Lower leg skin (tissue), 4 donors: Measurements from ENCODE around the gene ATP9A. TPM values are rescaled to one million over a fixed set of nuclear protein-coding genes. Genes with fewer than 3 reads are reported as not detected.

Source experiments
- DNase-seq, 2 donors: peaks; one replicate each; pipeline ENCODE4 v3.0.0-alpha.2; 2019; ENCODE audit warnings: low spot score in 2 of 2
- H3K4me3 ChIP-seq: fragments of 200-600 bp; sonication (generic); 2 replicates; pipeline ENCODE4 v1.5.1; 2017; ENCODE audit warnings: mild to moderate bottlenecking, low read depth; ENCODE audit not compliant: poor library complexity, severe bottlenecking
- CTCF ChIP-seq, 3 donors: fragments of 450-650 bp; IDR thresholded peaks; one replicate each; pipeline ENCODE4 v1.5.1; 2016; ENCODE audit warnings: antibody characterized with exemption in 3 of 3, mild to moderate bottlenecking in 3 of 3, moderate library complexity in 2 of 3
- POLR2A ChIP-seq, 2 donors: fragments of 450-650 bp; IDR thresholded peaks; one replicate each; pipeline ENCODE4 v1.6.1; 2016 to 2017; ENCODE audit warnings: antibody characterized with exemption in 2 of 2, mild to moderate bottlenecking in 1 of 2, moderate library complexity in 1 of 2
- whole genome bisulfite sequencing, 2 donors: methylation state at CpG; one replicate each; pipeline ENCODE4 v1.1.5; 2018; 5-methylcytosine and 5-hydroxymethylcytosine counted together
- intact Hi-C: fragments of 100-400 bp; cut with DNase I; formaldehyde crosslinking; loops from one replicate; pipeline ENCODE4 v1.15.0; 2023; ENCODE audit warnings: low total_unique reads
- total RNA-seq, 4 donors: library from RNA; depleted of rRNA; stranded (reverse); fragments of >200 nt; gene quantifications; one replicate each; pipeline ENCODE4 v1.1.0, GENCODE V29; 2016

Gene ATP9A
- total RNA-seq, 4 donors from 2014 or later = 14.1 to 23.6 (median 16.1) TPM

DNA sequence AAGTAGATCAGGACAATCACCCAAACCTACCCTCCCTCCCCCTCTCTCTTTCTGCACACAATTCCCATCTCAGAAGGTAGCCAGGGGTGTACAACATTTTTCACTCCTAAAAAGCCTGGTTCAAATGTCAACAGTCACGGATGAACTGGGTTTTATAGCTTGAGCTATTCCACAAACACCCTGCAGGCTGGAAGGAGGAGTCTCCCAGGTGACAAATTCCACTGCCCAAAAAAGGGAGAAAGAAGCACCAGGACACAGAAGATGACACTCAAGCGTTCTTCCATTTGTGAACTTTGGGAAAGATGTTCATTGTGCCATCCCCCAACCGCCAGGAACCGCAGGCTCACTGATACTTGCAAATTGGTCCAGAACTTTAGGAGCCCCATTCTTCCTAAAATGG, 114.1 kb downstream of the ATP9A start:
- WGBS, 2 donors = 91 to 92% methylated on average over 4 of the region's 4 CpGs

DNA sequence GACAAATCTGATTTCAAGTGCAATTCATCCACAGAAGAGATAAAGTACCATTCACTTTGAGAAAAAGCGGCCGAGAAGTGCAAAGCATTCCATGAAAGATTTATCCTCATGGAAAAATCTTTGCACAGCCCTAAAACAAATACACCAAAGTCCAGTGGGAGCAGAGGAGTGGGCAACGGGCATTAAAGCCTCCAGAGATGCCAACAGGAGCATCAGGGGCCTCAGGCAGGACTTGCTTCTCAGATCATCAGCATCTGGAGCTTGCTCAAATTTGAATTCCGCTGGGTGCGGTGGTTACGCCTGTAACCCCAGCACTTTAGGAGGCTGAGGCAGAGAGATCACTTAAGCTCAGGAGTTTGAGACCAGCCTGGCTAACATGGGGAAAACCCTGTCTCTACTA, 115.0 kb downstream of the ATP9A start:
- TF ChIP-seq POLR2A (IDR thresholded peaks at IDR 0.05) = no peak
- TF ChIP-seq CTCF (IDR thresholded peaks at IDR 0.05) = no peak
- WGBS, 2 donors = 90 to 93% methylated on average over 6 of the region's 6 CpGs
- DNase-seq = no peak
- no peak overlapping the region for H3K4me3 ChIP-seq
- intact Hi-C loops = no loop called here

More for the DNA sequence above, 114.1 kb downstream of the ATP9A start:
- no peak for TF ChIP-seq POLR2A (IDR thresholded peaks at IDR 0.05)
- no peak for TF ChIP-seq CTCF (IDR thresholded peaks at IDR 0.05)
- no peak overlapping the region for H3K4me3 ChIP-seq
- DNase-seq = no peak
- intact Hi-C loops = no loop called here

- 67 to 71% methylated on average over 12 of the region's 12 CpGs for WGBS, 2 donors
- intact Hi-C loops = no loop called here
- TF ChIP-seq CTCF (IDR thresholded peaks at IDR 0.05) = no peak
- TF ChIP-seq POLR2A (IDR thresholded peaks at IDR 0.05) = no peak
- no peak for DNase-seq
- H3K4me3 ChIP-seq = no peak overlapping the region
Observed at GRCh38 chr20:51651921-51652549, 116.2 kb downstream of the ATP9A start.

DNA sequence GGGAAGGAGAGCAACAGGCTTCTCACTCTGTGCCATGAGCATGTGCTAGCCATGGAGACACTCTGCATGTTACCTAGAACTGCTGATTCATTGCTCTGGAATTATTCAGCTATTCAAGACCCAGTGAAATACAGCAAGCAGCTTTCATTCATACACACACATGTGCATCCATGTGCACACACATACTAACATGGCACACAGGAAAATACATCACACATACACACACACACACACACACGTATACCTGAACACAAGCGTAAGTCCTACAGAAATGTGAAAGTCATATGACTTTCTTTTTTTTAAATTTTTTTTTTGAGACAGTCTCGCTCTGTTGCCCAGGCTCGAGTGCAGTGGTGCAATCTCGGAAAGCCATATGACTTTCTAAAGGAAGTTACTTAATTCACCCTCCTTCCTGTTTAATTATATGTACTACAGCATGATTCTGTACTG, 117.5 kb downstream of the ATP9A start:
- TF ChIP-seq CTCF (IDR thresholded peaks at IDR 0.05) = no peak
- no peak for TF ChIP-seq POLR2A (IDR thresholded peaks at IDR 0.05)
- DNase-seq = no peak
- intact Hi-C loops = no loop called here
- H3K4me3 ChIP-seq = no peak overlapping the region
- 45 to 65% methylated on average over 5 of the region's 5 CpGs for WGBS, 2 donors

- H3K4me3 ChIP-seq = no peak overlapping the region
- TF ChIP-seq POLR2A (IDR thresholded peaks at IDR 0.05) (no peak), CTCF (IDR thresholded peaks at IDR 0.05) (no peak)
- intact Hi-C loops = no loop called here
- WGBS, 2 donors = 98 to 100% methylated on average over 2 of the region's 2 CpGs
- DNase-seq = no peak
Observed at GRCh38 chr20:51648571-51648947, 119.6 kb downstream of the ATP9A start.
